Measurements from ENCODE around the gene SIK1.
"Not testable (repeated sequence)": the region's sequence is repeated elsewhere in the genome, so short reads cannot be mapped to it uniquely, and the experiment has no call there.

The SIK1 gene

GRCh38 chr21:43430830-43431416 is 4.0 kb upstream of the SIK1 start:
- H3K4me3 ChIP-seq (ENCODE audit: low read length); H3K9ac ChIP-seq (ENCODE audit: low read depth, low read length); H3K4me2 ChIP-seq (ENCODE audit: low read length); H3K4me1 ChIP-seq (ENCODE audit: control insufficient read depth, insufficient read depth, low read length); H3K27me3 ChIP-seq (ENCODE audit: control insufficient read depth, insufficient read depth, low read length); H3K36me3 ChIP-seq (ENCODE audit: insufficient read depth, low read length); H3K9me3 ChIP-seq (replicated peaks; ENCODE audit: low read length): not testable (repeated sequence)

GRCh38 chr21:43428964-43429363 is 2.0 kb upstream of the SIK1 start:
- not testable (repeated sequence) for H3K4me1 ChIP-seq (ENCODE audit: control insufficient read depth, insufficient read depth, low read length); H3K36me3 ChIP-seq (ENCODE audit: insufficient read depth, low read length); H3K27me3 ChIP-seq (ENCODE audit: control insufficient read depth, insufficient read depth, low read length); H3K4me2 ChIP-seq (ENCODE audit: low read length); H3K9me3 ChIP-seq (replicated peaks; ENCODE audit: low read length); H3K9ac ChIP-seq (ENCODE audit: low read depth, low read length); H3K4me3 ChIP-seq (ENCODE audit: low read length)

GRCh38 chr21:43427242-43427559 is 270 bp upstream of the SIK1 start:
- H3K27me3 ChIP-seq (ENCODE audit: control insufficient read depth, insufficient read depth, low read length); H3K4me1 ChIP-seq (ENCODE audit: control insufficient read depth, insufficient read depth, low read length); H3K4me2 ChIP-seq (ENCODE audit: low read length); H3K36me3 ChIP-seq (ENCODE audit: insufficient read depth, low read length); H3K9me3 ChIP-seq (replicated peaks; ENCODE audit: low read length); H3K9ac ChIP-seq (ENCODE audit: low read depth, low read length); H3K4me3 ChIP-seq (ENCODE audit: low read length): not testable (repeated sequence)

GRCh38 chr21:43426004-43426403 is 927 bp downstream of the SIK1 start:
- not testable (repeated sequence) for H3K4me3 ChIP-seq (ENCODE audit: low read length); H3K36me3 ChIP-seq (ENCODE audit: insufficient read depth, low read length); H3K9ac ChIP-seq (ENCODE audit: low read depth, low read length); H3K4me2 ChIP-seq (ENCODE audit: low read length); H3K27me3 ChIP-seq (ENCODE audit: control insufficient read depth, insufficient read depth, low read length); H3K4me1 ChIP-seq (ENCODE audit: control insufficient read depth, insufficient read depth, low read length); H3K9me3 ChIP-seq (replicated peaks; ENCODE audit: low read length)

- H3K9me3 ChIP-seq (replicated peaks; ENCODE audit: low read length); H3K4me1 ChIP-seq (ENCODE audit: control insufficient read depth, insufficient read depth, low read length); H3K27me3 ChIP-seq (ENCODE audit: control insufficient read depth, insufficient read depth, low read length); H3K4me3 ChIP-seq (ENCODE audit: low read length); H3K9ac ChIP-seq (ENCODE audit: low read depth, low read length); H3K36me3 ChIP-seq (ENCODE audit: insufficient read depth, low read length); H3K4me2 ChIP-seq (ENCODE audit: low read length): not testable (repeated sequence)
These were observed 7.5 kb downstream of the SIK1 start for GRCh38 chr21:43419475-43419874.

- not testable (repeated sequence) for H3K36me3 ChIP-seq (ENCODE audit: insufficient read depth, low read length); H3K9ac ChIP-seq (ENCODE audit: low read depth, low read length); H3K4me2 ChIP-seq (ENCODE audit: low read length); H3K27me3 ChIP-seq (ENCODE audit: control insufficient read depth, insufficient read depth, low read length); H3K4me1 ChIP-seq (ENCODE audit: control insufficient read depth, insufficient read depth, low read length); H3K9me3 ChIP-seq (replicated peaks; ENCODE audit: low read length); H3K4me3 ChIP-seq (ENCODE audit: low read length)
These were observed 12.4 kb downstream of the SIK1 start for GRCh38 chr21:43414576-43414975.

- H3K4me1 ChIP-seq (ENCODE audit: control insufficient read depth, insufficient read depth, low read length); H3K4me2 ChIP-seq (ENCODE audit: low read length); H3K27me3 ChIP-seq (ENCODE audit: control insufficient read depth, insufficient read depth, low read length); H3K4me3 ChIP-seq (ENCODE audit: low read length); H3K36me3 ChIP-seq (ENCODE audit: insufficient read depth, low read length); H3K9me3 ChIP-seq (replicated peaks; ENCODE audit: low read length); H3K9ac ChIP-seq (ENCODE audit: low read depth, low read length): not testable (repeated sequence)
These were observed 14.7 kb downstream of the SIK1 start for GRCh38 chr21:43412020-43412788.

GRCh38 chr21:43410456-43411068 is 16.4 kb downstream of the SIK1 start:
- H3K4me2 ChIP-seq (ENCODE audit: low read length); H3K4me1 ChIP-seq (ENCODE audit: control insufficient read depth, insufficient read depth, low read length); H3K9me3 ChIP-seq (replicated peaks; ENCODE audit: low read length); H3K27me3 ChIP-seq (ENCODE audit: control insufficient read depth, insufficient read depth, low read length); H3K36me3 ChIP-seq (ENCODE audit: insufficient read depth, low read length); H3K9ac ChIP-seq (ENCODE audit: low read depth, low read length); H3K4me3 ChIP-seq (ENCODE audit: low read length): not testable (repeated sequence)

- H3K4me1 ChIP-seq (ENCODE audit: control insufficient read depth, insufficient read depth, low read length); H3K36me3 ChIP-seq (ENCODE audit: insufficient read depth, low read length); H3K9me3 ChIP-seq (replicated peaks; ENCODE audit: low read length); H3K4me2 ChIP-seq (ENCODE audit: low read length); H3K27me3 ChIP-seq (ENCODE audit: control insufficient read depth, insufficient read depth, low read length); H3K4me3 ChIP-seq (ENCODE audit: low read length); H3K9ac ChIP-seq (ENCODE audit: low read depth, low read length): not testable (repeated sequence)
These were observed 19.8 kb downstream of the SIK1 start for GRCh38 chr21:43407139-43407538.

GRCh38 chr21:43404450-43404849 is 22.5 kb downstream of the SIK1 start:
- not testable (repeated sequence) for H3K4me3 ChIP-seq (ENCODE audit: low read length); H3K27me3 ChIP-seq (ENCODE audit: control insufficient read depth, insufficient read depth, low read length); H3K36me3 ChIP-seq (ENCODE audit: insufficient read depth, low read length); H3K4me2 ChIP-seq (ENCODE audit: low read length); H3K9me3 ChIP-seq (replicated peaks; ENCODE audit: low read length); H3K9ac ChIP-seq (ENCODE audit: low read depth, low read length); H3K4me1 ChIP-seq (ENCODE audit: control insufficient read depth, insufficient read depth, low read length)

GRCh38 chr21:43403651-43404430 is 23.1 kb downstream of the SIK1 start:
- H3K36me3 ChIP-seq (ENCODE audit: insufficient read depth, low read length); H3K4me3 ChIP-seq (ENCODE audit: low read length); H3K4me1 ChIP-seq (ENCODE audit: control insufficient read depth, insufficient read depth, low read length); H3K27me3 ChIP-seq (ENCODE audit: control insufficient read depth, insufficient read depth, low read length); H3K4me2 ChIP-seq (ENCODE audit: low read length); H3K9ac ChIP-seq (ENCODE audit: low read depth, low read length); H3K9me3 ChIP-seq (replicated peaks; ENCODE audit: low read length): not testable (repeated sequence)

- H3K9me3 ChIP-seq (replicated peaks; ENCODE audit: low read length); H3K4me3 ChIP-seq (ENCODE audit: low read length); H3K27me3 ChIP-seq (ENCODE audit: control insufficient read depth, insufficient read depth, low read length); H3K9ac ChIP-seq (ENCODE audit: low read depth, low read length); H3K4me2 ChIP-seq (ENCODE audit: low read length); H3K4me1 ChIP-seq (ENCODE audit: control insufficient read depth, insufficient read depth, low read length); H3K36me3 ChIP-seq (ENCODE audit: insufficient read depth, low read length): not testable (repeated sequence)
These were observed 25.8 kb downstream of the SIK1 start for GRCh38 chr21:43401125-43401524.
